Activated naive CD8-positive, alpha-beta T cell (primary cell): ENCODE data around the gene TRIAP1.
"Not testable (repeated sequence)": the region's sequence is repeated elsewhere in the genome, so short reads cannot be mapped to it uniquely, and the experiment has no call there.

Experiments used
- H3K27ac Mint-ChIP-seq: one replicate; pipeline ENCODE4 v1.8.0; 2021; ENCODE audit warnings: mixed read lengths
- H3K27me3 Mint-ChIP-seq: one replicate; pipeline ENCODE4 v1.8.0; 2021; ENCODE audit warnings: mixed read lengths
- H3K36me3 Mint-ChIP-seq: one replicate; pipeline ENCODE4 v1.8.0; 2021; ENCODE audit warnings: mixed read lengths
- H3K4me1 Mint-ChIP-seq: one replicate; pipeline ENCODE4 v1.8.0; 2021; ENCODE audit warnings: low read depth, mixed read lengths
- H3K4me3 Mint-ChIP-seq: one replicate; pipeline ENCODE4 v1.8.0; 2021; ENCODE audit warnings: mild to moderate bottlenecking, mixed read lengths
- H3K9me3 Mint-ChIP-seq: one replicate; pipeline ENCODE4 v1.8.0; 2021; ENCODE audit warnings: low read depth, mixed read lengths

Gene TRIAP1

DNA sequence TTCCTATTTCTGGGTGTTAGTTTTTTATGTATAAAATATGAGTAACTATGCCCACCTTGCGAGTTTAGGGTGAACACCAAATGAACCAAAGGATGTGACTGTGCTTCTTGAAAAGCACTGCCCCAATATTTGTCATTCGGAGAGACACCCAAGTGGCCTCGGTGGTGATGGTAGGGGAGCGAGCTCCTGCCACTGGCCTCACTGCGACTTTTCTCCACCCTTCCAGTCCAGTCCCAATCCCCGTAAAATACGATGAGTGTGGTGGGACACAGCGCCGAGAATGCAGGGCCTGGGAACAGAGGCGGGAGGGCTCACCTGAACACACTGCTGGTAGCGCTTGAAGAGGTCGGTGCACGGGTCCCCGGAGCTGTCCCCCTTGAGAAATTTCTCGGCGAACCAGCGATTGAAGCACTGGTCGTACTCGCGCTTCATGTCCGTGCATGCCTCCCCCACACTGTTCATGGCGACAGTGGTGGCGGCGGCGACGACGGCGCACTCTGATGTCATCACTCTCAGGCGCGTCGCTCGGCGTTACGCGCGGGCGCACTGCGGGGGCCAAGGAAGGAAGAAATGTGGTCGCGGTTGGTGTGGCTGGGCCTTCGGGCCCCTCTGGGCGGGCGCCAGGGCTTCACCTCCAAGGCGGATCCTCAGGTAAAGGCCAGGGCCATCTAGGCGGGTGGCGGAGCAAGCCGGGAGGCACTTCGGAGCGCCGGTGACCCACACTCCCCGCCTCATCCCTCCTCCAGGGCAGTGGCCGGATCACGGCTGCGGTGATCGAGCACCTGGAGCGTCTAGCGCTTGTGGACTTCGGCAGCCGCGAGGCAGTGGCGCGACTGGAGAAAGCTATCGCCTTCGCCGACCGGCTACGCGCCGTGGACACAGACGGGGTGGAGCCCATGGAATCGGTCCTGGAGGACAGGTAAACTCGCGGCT, at the start of gene TRIAP1, which contains the start of gene GATC:
Gene TRIAP1, minus strand, starts transcription at position 474 of the 933 bp plus-strand sequence. Its CDS starts 12 bp downstream, at position 462.
Gene GATC, plus strand, starts transcription at position 534 of the 933 bp plus-strand sequence. Its CDS starts 37 bp downstream, at position 571.
- Mint-ChIP-seq H3K4me1 (peaks cover 38% of the 10 kb centered on the region), H3K27me3 (no peaks in the 10 kb centered on the region), H3K4me3 (peak within 1 kb of the TSS; percentile 97), H3K36me3 (peaks cover 3% of the 10 kb centered on the region), H3K27ac (peak within 1 kb of the TSS; percentile 98), H3K9me3 (no peaks in the 10 kb centered on the region)

DNA sequence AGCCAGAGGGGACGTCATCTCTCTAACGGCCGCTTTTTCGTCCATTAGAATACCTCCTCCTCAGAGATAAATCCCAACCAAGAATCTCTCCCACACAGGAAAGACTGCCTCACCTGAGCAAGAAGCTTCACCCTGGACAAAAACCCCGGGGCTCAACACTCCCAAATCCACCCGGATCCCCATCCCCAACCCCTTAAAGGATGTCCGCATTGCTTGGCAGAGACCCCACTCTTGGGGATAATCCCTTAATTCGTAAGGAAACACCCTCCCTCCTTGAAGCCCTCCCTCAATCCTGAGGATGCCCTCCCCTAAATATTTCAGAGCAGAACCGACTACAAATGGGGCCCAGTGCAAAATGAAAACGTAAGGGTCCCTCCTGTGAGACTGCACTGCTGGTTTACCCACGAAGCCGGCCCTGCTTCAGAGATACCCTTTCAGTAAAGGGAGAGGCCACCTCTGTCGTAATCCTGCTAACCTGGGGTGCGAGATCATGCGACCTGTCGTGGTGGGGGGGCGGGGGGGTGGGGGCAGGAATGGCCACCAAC, 49.1 kb upstream of the TRIAP1 start:
- peaks cover 4% of the 10 kb centered on the region for H3K36me3 Mint-ChIP-seq
- H3K27me3 Mint-ChIP-seq, result no peaks in the 10 kb centered on the region
- peak overlapping the region; percentile 95 for H3K4me3 Mint-ChIP-seq
- peaks cover 25% of the 10 kb centered on the region for H3K4me1 Mint-ChIP-seq
- no peaks in the 10 kb centered on the region for H3K9me3 Mint-ChIP-seq
- H3K27ac Mint-ChIP-seq, result peak overlapping the region; percentile 80

DNA sequence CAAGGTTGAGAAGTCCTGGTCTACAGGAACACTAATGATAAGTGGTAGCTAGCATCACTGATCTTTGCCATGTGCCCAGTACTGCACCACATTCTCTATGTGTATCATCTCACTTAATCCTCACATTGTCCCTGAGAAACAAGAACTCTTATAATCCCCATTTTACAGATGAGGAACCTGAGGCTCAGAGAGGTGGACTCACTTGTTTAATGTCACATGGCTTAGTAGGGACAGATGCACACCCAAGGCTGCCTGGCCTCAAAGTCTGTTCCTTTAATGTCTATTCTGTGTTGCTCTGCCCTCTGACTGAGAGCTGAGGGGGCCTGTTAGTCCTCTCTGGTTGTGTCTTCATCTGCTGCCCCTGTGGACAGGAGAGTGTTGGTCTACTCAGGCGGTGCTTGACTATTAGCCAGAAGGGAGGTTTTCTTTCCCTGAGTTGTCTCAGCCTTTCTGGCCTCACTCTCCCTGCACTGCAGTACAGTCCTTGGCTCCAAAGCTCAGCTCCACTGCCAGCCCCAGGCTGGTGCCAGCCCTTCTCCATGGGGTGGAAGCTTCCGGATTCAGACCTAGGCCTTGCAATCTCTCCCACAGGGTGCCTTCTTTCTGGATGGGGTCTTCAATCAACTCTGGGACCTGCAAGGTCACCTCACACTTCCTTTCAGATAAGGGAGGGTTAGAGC, 44.8 kb upstream of the TRIAP1 start:
- Mint-ChIP-seq H3K4me1 (peaks cover 8% of the 10 kb centered on the region), H3K36me3 (no peaks in the 10 kb centered on the region), H3K4me3 (no peak overlapping the region), H3K27ac (no peak overlapping the region), H3K27me3 (no peaks in the 10 kb centered on the region), H3K9me3 (no peaks in the 10 kb centered on the region)

DNA sequence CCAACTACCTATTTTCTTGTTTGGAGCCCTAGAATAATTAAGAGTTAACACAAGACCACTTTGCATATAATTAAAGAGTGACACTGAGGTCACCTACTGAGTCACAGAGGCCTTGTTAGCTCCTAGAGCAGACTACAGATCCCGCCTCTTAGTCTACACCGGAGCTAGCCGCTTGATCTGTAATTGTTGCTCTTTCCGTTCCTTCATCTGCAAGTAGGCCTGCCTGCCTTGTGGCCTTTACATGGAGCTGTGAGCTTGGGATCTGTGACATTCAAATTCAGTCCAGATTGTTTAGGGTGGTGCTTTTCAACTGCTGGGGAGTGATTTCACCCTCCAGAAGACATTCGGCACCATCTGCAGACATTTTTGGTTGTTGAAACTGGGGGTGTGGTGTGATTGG, 44.1 kb upstream of the TRIAP1 start:
- Mint-ChIP-seq H3K4me1 (peaks cover 6% of the 10 kb centered on the region), H3K27ac (no peak overlapping the region), H3K4me3 (no peak overlapping the region), H3K36me3 (no peaks in the 10 kb centered on the region), H3K27me3 (no peaks in the 10 kb centered on the region), H3K9me3 (no peaks in the 10 kb centered on the region)

DNA sequence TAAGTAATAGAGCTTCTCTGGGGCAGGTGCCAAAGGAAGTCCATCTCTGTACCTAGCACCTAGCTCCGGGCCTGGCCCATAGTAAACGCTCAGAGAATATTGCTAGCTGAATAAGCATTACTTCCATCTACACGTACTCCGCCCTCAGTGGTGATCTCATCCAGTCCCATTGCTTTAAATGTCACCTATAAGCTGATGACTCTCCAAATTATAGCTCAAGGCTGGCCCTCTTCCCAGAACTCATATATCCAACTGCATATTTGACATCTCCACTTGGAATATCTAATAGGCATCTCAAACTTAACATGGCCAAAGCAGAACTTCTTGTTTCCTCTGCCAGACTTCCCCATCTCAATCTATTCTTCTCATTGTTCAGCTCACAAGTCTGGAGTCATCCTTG, 42.8 kb upstream of the TRIAP1 start:
- H3K4me1 Mint-ChIP-seq, result no peaks in the 10 kb centered on the region
- H3K27me3 Mint-ChIP-seq, result no peaks in the 10 kb centered on the region
- H3K36me3 Mint-ChIP-seq, result no peaks in the 10 kb centered on the region
- no peaks in the 10 kb centered on the region for H3K9me3 Mint-ChIP-seq
- H3K27ac Mint-ChIP-seq, result no peak overlapping the region
- no peak overlapping the region for H3K4me3 Mint-ChIP-seq

DNA sequence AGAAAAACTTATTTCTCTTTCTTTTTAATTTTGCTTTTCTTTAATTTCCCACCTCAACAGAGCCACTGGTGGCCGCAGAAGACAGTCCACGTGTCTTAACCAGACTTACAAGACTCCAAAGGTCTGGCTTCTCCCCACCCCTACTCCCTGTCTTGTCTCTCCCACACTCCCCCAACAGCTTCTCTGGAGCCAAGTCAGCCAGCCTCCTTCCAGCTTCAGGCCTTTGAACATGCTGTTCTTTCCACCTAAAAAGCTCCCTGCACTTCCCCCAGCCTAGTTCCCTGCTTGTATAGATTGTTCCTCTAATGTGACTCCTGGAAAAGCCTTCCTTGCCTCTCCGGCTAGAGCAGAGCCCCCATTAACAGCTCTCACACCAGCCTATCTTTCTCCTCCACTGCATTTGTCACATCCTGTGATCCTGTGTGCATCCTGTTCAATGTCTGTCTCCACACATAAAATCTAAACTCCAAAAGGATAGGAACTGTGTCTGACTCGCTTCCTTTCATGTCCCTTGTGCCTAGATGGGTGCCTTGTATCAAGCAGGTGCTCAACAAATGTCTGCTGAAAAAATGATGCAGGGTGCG, 42.0 kb upstream of the TRIAP1 start:
- Mint-ChIP-seq H3K36me3 (peaks cover 3% of the 10 kb centered on the region), H3K4me3 (no peak overlapping the region), H3K27me3 (no peaks in the 10 kb centered on the region), H3K9me3 (no peaks in the 10 kb centered on the region), H3K27ac (no peak overlapping the region), H3K4me1 (no peaks in the 10 kb centered on the region)

DNA sequence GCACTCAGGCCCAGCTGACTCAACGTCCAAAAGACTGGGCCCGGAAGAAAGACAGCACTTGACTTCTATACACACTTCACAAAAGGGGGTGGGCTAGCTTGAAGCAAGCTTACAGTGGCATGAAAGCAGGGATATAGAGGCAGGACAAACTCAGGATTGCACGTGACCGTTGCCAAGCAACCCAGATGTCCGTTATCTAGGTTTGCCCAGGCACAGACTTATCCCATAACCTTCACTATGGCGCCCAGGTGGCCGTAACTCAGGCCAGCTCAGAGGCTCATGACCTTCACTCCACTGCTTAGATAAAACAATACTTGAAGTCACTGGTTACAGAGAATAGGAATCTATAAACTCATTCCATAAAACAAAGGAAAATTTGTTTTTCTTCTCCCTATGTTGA, 41.4 kb upstream of the TRIAP1 start:
- H3K27ac Mint-ChIP-seq, H3K9me3 Mint-ChIP-seq, H3K4me3 Mint-ChIP-seq, H3K27me3 Mint-ChIP-seq, H3K4me1 Mint-ChIP-seq, H3K36me3 Mint-ChIP-seq: not testable (repeated sequence)

DNA sequence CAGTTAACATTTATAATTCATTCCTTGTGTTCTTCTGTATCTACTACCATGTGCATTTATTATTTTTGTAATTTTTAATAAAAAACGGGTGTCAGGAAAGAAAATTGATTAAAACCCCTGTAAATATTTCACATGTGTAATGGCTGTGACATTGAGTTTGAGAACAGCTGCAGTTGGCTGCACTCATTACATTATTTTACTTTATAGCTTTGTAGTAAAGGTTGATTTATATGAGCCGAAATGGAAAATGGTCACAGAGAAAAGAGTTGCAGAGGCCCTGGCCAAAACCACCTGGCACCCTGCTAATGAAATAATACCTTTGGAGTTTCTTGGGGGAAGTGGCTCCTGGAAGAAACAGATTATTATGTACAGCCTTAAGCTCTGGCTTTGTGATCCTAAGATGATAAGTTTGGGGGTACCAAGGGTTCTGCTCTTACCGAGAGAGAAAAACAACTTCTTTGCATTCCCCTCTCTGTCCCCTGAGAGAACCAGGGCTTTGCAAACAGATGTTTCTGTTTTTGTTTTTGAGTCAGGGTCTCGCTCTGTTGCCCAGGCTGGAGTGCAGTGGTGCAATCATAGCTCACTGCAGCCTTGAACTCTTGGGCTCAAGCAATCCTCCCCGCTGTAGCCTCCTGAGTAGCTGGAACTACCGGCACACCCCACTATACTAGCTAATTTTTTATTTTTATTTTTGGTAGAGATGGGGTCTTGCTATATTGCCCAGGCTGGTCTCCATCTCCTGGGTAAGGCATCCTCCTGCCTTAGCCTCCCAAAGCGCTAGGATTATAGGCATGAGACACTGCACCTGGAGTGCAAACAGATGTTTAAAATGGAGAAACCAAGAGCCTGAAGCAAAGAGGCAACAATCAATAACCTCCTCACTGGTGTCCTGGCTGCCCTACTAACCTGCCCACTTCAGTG, 40.0 kb upstream of the TRIAP1 start:
- no peak overlapping the region for H3K4me3 Mint-ChIP-seq
- H3K27me3 Mint-ChIP-seq, result no peaks in the 10 kb centered on the region
- no peak overlapping the region for H3K27ac Mint-ChIP-seq
- H3K4me1 Mint-ChIP-seq, result no peaks in the 10 kb centered on the region
- H3K9me3 Mint-ChIP-seq, result no peaks in the 10 kb centered on the region
- H3K36me3 Mint-ChIP-seq, result peaks cover 4% of the 10 kb centered on the region

DNA sequence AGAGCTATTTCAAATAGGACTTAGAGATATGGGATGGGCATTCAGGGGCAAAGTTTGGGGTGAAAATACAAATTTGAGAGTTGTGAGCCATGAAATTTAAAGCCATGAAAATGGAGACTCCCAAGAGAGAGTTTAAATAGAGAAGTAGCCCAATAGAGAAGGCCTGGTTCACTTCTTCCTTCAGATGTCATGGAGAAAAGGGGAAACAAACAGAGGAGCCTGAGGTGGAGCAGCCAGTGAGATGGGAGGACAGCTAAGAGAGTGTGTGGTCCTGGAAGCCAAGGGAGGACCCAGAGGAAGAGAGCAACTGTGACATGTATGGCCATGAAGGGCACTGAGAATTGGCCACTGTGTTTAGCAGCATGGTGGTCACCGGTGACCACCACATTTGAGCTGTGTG, 37.4 kb upstream of the TRIAP1 start:
- Mint-ChIP-seq H3K36me3 (peaks cover 4% of the 10 kb centered on the region), H3K9me3 (no peaks in the 10 kb centered on the region), H3K4me1 (no peaks in the 10 kb centered on the region), H3K27me3 (no peaks in the 10 kb centered on the region), H3K4me3 (no peak overlapping the region), H3K27ac (no peak overlapping the region)

DNA sequence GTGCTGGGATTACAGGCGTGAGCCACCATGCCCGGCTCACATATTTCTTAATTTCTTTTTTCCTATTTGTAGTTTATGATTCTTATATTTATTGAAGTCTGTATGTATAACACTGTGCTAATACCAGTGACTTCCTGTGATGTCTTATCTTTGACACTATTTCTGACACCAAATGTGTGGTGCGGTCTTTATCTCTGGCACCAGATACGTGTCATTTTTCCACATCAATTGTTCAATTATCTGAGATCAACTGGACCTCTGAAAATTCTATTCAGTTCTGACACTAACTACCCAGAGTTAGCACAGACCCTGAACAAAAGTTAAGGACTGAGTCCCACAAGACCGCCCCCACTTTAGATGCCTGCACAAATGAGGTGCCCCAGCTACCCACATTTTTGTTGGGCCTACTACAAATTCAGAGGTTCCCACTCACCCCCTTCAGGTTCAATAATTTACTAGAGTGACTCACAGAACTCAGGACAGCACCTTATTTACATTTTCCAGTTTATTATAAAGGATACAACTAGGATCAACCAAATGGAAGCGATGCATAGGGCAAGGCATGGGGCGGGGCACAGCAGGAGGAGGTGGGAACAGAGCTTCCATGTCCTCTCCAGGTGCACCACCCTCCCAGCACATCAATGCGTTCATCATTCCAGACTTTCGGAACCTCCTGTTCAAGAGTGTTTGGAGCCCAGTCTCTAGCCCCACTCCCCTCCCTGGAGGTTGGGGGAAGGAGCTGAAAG, 35.0 kb upstream of the TRIAP1 start:
- peaks cover 4% of the 10 kb centered on the region for H3K36me3 Mint-ChIP-seq
- H3K4me1 Mint-ChIP-seq, result no peaks in the 10 kb centered on the region
- no peaks in the 10 kb centered on the region for H3K27me3 Mint-ChIP-seq
- H3K27ac Mint-ChIP-seq, result no peak overlapping the region
- H3K9me3 Mint-ChIP-seq, result no peaks in the 10 kb centered on the region
- no peak overlapping the region for H3K4me3 Mint-ChIP-seq

DNA sequence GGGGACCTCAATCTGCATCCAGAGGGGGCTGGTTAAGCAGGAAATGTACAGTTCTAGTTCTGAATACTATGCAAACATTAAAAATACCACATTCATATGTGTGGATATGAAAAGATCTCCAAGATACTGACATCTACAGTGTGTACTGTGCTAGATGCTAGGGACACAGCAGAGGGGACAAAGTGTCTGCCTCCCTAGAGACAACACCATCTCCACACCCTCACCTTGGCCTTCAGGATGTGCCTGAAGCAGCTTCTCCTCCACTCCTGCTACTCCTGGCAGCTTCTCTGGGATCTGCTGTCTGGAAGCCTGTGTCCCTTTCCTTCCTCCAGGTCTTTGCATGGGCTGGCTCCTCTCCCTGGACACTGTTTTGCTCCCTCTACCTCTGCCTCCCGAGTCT, 34.0 kb upstream of the TRIAP1 start:
- Mint-ChIP-seq H3K4me1 (no peaks in the 10 kb centered on the region), H3K9me3 (no peaks in the 10 kb centered on the region), H3K27me3 (no peaks in the 10 kb centered on the region), H3K36me3 (peaks cover 4% of the 10 kb centered on the region), H3K4me3 (no peak overlapping the region), H3K27ac (no peak overlapping the region)

DNA sequence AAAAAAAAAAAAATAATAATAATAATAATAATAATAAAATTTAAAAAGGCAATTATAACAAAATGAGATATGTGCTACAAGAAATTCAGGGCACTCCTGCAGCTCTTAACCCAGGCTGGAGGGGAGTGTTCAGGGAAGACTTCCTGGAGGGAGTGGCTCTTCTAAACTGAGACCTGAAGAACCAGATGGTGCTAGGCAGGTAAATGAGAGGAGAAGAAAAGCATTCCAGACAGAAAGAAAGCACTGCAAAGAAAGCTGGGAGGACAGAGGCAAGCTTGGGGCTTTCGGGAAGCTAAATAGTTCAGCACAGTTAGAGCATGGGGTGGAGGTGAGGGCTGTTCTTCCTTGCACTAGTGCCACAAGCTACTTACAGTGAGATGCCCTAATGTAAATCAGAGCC, 33.3 kb upstream of the TRIAP1 start:
- H3K27ac Mint-ChIP-seq, result no peak overlapping the region
- peaks cover 4% of the 10 kb centered on the region for H3K36me3 Mint-ChIP-seq
- H3K27me3 Mint-ChIP-seq, result no peaks in the 10 kb centered on the region
- H3K4me3 Mint-ChIP-seq, result no peak overlapping the region
- no peaks in the 10 kb centered on the region for H3K9me3 Mint-ChIP-seq
- no peaks in the 10 kb centered on the region for H3K4me1 Mint-ChIP-seq

DNA sequence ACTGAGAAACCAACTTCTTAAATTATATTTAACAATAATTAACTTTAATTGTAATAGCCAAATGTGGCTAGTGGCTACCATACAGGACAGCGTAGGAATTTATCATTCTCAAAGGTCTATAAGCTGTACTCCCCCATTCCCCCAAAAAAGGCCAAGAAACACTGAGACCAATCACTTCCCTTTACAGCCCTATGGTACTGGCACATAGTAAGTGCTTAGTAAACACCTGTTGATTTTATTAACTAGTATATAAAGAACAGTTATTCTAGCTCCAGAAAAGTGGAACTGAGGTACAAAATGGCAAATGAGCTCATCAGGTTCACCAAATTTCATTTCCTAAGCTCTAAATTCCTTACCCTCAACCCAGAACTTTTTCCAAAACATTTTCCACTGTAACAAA, 29.5 kb upstream of the TRIAP1 start:
- no peaks in the 10 kb centered on the region for H3K27me3 Mint-ChIP-seq
- H3K4me1 Mint-ChIP-seq, result peaks cover 5% of the 10 kb centered on the region
- H3K36me3 Mint-ChIP-seq, result no peaks in the 10 kb centered on the region
- H3K27ac Mint-ChIP-seq, result no peak overlapping the region
- no peaks in the 10 kb centered on the region for H3K9me3 Mint-ChIP-seq
- no peak overlapping the region for H3K4me3 Mint-ChIP-seq

DNA sequence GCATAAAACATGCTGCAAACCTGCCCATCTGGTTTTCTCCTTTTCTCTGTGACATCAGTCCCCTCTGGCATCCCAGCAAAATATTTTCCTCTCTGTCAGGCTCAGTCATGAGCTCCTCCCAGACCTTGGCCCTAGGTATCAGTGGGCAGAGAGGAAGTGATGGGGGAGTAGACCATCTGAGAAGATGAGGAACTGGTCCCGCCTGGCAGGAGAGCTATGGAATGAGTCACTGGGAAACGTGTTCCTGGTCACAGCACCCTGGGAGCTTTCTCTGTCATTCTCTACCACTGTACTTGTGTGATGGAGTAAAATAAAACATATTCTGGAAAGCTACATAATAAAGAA, 28.4 kb upstream of the TRIAP1 start:
- H3K36me3 Mint-ChIP-seq, result no peaks in the 10 kb centered on the region

More for the DNA sequence above, 28.4 kb upstream of the TRIAP1 start:
- no peak overlapping the region for H3K4me3 Mint-ChIP-seq
- H3K4me1 Mint-ChIP-seq, result peaks cover 9% of the 10 kb centered on the region
- H3K27ac Mint-ChIP-seq, result no peak overlapping the region
- H3K9me3 Mint-ChIP-seq, result no peaks in the 10 kb centered on the region
- no peaks in the 10 kb centered on the region for H3K27me3 Mint-ChIP-seq
